H4 (cell line): ENCODE results near the gene AGPAT3. TPM values are rescaled to one million over a fixed set of nuclear protein-coding genes. Genes with fewer than 3 reads are reported as not detected.

Experiments
- DNase-seq: peaks from one replicate; pipeline ENCODE4 v3.0.0-alpha.2; 2015; ENCODE audit warnings: low spot score
- total RNA-seq: library from RNA; depleted of rRNA; stranded (reverse); fragments of >200 nt; shearing (Covaris generic); gene quantifications from 2 replicates; pipeline ENCODE4 v1.2.3, GENCODE V29; 2014

Gene AGPAT3
- total RNA-seq, 1 experiment from 2014 or later, result 29.4 TPM

GRCh38 chr21:43975469-43976098, 110.6 kb downstream of the AGPAT3 start:
- DNase-seq, result peak; percentile 53

- DNase-seq, result no peak
Measured at GRCh38 chr21:43976661-43977060, 111.6 kb downstream of the AGPAT3 start.

GRCh38 chr21:43978060-43978459, 113.0 kb downstream of the AGPAT3 start:
- no peak for DNase-seq

- no peak for DNase-seq
Measured at GRCh38 chr21:43979654-43980053, 114.6 kb downstream of the AGPAT3 start.

- no peak for DNase-seq
Measured at GRCh38 chr21:43981151-43981870, 116.3 kb downstream of the AGPAT3 start.

- no peak for DNase-seq
Measured at GRCh38 chr21:43981871-43982210, 116.8 kb downstream of the AGPAT3 start.

- no peak for DNase-seq
Measured at GRCh38 chr21:43982489-43983078, 117.6 kb downstream of the AGPAT3 start.

GRCh38 chr21:43983390-43983789, 118.4 kb downstream of the AGPAT3 start:
- no peak for DNase-seq

- DNase-seq, result no peak
Measured at GRCh38 chr21:43983860-43984420, 118.9 kb downstream of the AGPAT3 start.

GRCh38 chr21:43984905-43985689, 120.1 kb downstream of the AGPAT3 start:
- no peak for DNase-seq

GRCh38 chr21:43985690-43986251, 120.7 kb downstream of the AGPAT3 start:
- no peak for DNase-seq

GRCh38 chr21:43986544-43987451, 121.8 kb downstream of the AGPAT3 start:
- no peak for DNase-seq

- no peak for DNase-seq
Measured at GRCh38 chr21:43987509-43987908, 122.5 kb downstream of the AGPAT3 start.

- DNase-seq, result no peak
Measured at GRCh38 chr21:43988016-43988415, 123.0 kb downstream of the AGPAT3 start.

- no peak for DNase-seq
Measured at GRCh38 chr21:43988506-43989230, 123.6 kb downstream of the AGPAT3 start.

GRCh38 chr21:43989401-43989800, 124.4 kb downstream of the AGPAT3 start:
- DNase-seq, result no peak

- DNase-seq, result no peak
Measured at GRCh38 chr21:43991447-43991991, 126.5 kb downstream of the AGPAT3 start.

- no peak for DNase-seq
Measured at GRCh38 chr21:43992121-43992520, 127.1 kb downstream of the AGPAT3 start.

GRCh38 chr21:43993420-43993934, 128.5 kb downstream of the AGPAT3 start:
- no peak for DNase-seq
